ENCODE data around the gene KIAA1549. TPM values are rescaled to one million over a fixed set of nuclear protein-coding genes. Genes with fewer than 3 reads are reported as not detected.

KIAA1549 gene
- total RNA-seq, 1 experiment from 2014 or later, result 18.7 TPM

- ChIA-PET CTCF (no interaction called here), POLR2A (no interaction called here)
- TF ChIP-seq MXD4 (CRISPR knock-in tag; IDR thresholded peaks at IDR 0.05; ENCODE audit: borderline replicate concordance) (no peak), CDX4 (CRISPR knock-in tag; IDR thresholded peaks at IDR 0.05; ENCODE audit: borderline replicate concordance) (no peak), TEAD1 (CRISPR knock-in tag; IDR thresholded peaks at IDR 0.05) (no peak), ATF3 (CRISPR knock-in tag; conservative IDR thresholded peaks at IDR 0.05) (no peak), SMAD3 (CRISPR knock-in tag; IDR thresholded peaks at IDR 0.05; ENCODE audit: borderline replicate concordance) (no peak), PRRX2 (CRISPR knock-in tag; IDR thresholded peaks at IDR 0.05) (no peak), IRF1 (CRISPR knock-in tag; IDR thresholded peaks at IDR 0.05) (no peak), ERG (CRISPR knock-in tag; IDR thresholded peaks at IDR 0.05) (no peak), NFATC4 (CRISPR knock-in tag; IDR thresholded peaks at IDR 0.05) (no peak), SMAD4 (CRISPR knock-in tag; IDR thresholded peaks at IDR 0.05) (no peak), USF1 (CRISPR knock-in tag; IDR thresholded peaks at IDR 0.05) (no peak), ZNF416 (CRISPR knock-in tag; IDR thresholded peaks at IDR 0.05) (no peak), SOX15 (CRISPR knock-in tag; IDR thresholded peaks at IDR 0.05) (no peak), ZNF671 (CRISPR knock-in tag; IDR thresholded peaks at IDR 0.05) (no peak), JUN (CRISPR knock-in tag; IDR thresholded peaks at IDR 0.05) (no peak)
- TF ChIP-seq, protein P1, sequence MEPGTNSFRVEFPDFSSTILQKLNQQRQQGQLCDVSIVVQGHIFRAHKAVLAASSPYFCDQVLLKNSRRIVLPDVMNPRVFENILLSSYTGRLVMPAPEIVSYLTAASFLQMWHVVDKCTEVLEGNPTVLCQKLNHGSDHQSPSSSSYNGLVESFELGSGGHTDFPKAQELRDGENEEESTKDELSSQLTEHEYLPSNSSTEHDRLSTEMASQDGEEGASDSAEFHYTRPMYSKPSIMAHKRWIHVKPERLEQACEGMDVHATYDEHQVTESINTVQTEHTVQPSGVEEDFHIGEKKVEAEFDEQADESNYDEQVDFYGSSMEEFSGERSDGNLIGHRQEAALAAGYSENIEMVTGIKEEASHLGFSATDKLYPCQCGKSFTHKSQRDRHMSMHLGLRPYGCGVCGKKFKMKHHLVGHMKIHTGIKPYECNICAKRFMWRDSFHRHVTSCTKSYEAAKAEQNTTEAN (CRISPR knock-in tag; IDR thresholded peaks at IDR 0.05), result no peak
- TF ChIP-seq, protein P2, sequence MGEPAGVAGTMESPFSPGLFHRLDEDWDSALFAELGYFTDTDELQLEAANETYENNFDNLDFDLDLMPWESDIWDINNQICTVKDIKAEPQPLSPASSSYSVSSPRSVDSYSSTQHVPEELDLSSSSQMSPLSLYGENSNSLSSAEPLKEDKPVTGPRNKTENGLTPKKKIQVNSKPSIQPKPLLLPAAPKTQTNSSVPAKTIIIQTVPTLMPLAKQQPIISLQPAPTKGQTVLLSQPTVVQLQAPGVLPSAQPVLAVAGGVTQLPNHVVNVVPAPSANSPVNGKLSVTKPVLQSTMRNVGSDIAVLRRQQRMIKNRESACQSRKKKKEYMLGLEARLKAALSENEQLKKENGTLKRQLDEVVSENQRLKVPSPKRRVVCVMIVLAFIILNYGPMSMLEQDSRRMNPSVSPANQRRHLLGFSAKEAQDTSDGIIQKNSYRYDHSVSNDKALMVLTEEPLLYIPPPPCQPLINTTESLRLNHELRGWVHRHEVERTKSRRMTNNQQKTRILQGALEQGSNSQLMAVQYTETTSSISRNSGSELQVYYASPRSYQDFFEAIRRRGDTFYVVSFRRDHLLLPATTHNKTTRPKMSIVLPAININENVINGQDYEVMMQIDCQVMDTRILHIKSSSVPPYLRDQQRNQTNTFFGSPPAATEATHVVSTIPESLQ (CRISPR knock-in tag; IDR thresholded peaks at IDR 0.05), result no peak
- TF ChIP-seq, protein P3, sequence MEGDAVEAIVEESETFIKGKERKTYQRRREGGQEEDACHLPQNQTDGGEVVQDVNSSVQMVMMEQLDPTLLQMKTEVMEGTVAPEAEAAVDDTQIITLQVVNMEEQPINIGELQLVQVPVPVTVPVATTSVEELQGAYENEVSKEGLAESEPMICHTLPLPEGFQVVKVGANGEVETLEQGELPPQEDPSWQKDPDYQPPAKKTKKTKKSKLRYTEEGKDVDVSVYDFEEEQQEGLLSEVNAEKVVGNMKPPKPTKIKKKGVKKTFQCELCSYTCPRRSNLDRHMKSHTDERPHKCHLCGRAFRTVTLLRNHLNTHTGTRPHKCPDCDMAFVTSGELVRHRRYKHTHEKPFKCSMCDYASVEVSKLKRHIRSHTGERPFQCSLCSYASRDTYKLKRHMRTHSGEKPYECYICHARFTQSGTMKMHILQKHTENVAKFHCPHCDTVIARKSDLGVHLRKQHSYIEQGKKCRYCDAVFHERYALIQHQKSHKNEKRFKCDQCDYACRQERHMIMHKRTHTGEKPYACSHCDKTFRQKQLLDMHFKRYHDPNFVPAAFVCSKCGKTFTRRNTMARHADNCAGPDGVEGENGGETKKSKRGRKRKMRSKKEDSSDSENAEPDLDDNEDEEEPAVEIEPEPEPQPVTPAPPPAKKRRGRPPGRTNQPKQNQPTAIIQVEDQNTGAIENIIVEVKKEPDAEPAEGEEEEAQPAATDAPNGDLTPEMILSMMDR (IDR thresholded peaks at IDR 0.05), result no peak
- Mint-ChIP-seq H3K4me1 (peaks cover 23% of the 10 kb centered on the region), H3K27ac (no peak overlapping the region), H3K9me3 (peaks cover 12% of the 10 kb centered on the region), H3K36me3 (peaks cover 29% of the 10 kb centered on the region), H3K4me3 (no peak overlapping the region), H3K27me3 (ENCODE audit: low read depth) (no peaks in the 10 kb centered on the region)
- no peak for DNase-seq (ENCODE audit: low spot score)
- no peak for ATAC-seq
These were observed 135.5 kb downstream of the KIAA1549 start for GRCh38 chr7:138845711-138846110.

Data from WTC11 (cell line).